Adrenal gland (tissue), 5 donors: ENCODE data around the gene PPP2R1B.

Experiments
- POLR2A ChIP-seq, 2 donors: fragments of 450-650 bp; IDR thresholded peaks; one replicate each; pipeline ENCODE4 v1.6.1; 2017; ENCODE audit warnings: antibody characterized with exemption in 2 of 2, mild to moderate bottlenecking in 2 of 2, moderate library complexity in 1 of 2
- TF ChIP-seq, protein P1 (sequence below), 6 experiments: fragments of 450-650 bp in 4 of 6; fragments of 200-600 bp in 2 of 6; sonication (generic) in 1 of 6; IDR thresholded peaks; 1 replicate in 5 of 6; 2 replicates in 1 of 6; pipeline versions ENCODE4 v1.5.1 to v1.8.0; 2016 to 2021; ENCODE audit warnings: antibody characterized with exemption in 6 of 6, mild to moderate bottlenecking in 2 of 6, moderate library complexity in 1 of 6
- donor health status: DM: no; HTN: no; CAD: no.

DNA sequence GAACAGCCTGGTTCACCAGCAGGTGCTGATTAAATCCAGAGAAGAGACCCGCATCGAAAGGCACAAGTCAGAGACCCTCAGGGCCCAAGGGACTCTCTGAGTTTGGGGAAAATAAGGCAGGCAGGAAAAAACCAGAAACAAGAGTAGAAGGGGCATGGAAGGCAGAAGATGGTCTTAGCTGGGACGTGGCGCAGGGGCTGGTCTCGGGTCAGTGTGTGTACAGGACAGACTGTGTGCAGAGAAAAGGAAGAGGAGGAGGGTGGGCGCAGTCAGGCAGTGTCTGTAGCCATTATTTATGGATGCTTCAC lies 31.3 kb downstream of the PPP2R1B start:
- TF ChIP-seq, protein P1, sequence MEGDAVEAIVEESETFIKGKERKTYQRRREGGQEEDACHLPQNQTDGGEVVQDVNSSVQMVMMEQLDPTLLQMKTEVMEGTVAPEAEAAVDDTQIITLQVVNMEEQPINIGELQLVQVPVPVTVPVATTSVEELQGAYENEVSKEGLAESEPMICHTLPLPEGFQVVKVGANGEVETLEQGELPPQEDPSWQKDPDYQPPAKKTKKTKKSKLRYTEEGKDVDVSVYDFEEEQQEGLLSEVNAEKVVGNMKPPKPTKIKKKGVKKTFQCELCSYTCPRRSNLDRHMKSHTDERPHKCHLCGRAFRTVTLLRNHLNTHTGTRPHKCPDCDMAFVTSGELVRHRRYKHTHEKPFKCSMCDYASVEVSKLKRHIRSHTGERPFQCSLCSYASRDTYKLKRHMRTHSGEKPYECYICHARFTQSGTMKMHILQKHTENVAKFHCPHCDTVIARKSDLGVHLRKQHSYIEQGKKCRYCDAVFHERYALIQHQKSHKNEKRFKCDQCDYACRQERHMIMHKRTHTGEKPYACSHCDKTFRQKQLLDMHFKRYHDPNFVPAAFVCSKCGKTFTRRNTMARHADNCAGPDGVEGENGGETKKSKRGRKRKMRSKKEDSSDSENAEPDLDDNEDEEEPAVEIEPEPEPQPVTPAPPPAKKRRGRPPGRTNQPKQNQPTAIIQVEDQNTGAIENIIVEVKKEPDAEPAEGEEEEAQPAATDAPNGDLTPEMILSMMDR (IDR thresholded peaks at IDR 0.05), result no peak
- TF ChIP-seq POLR2A (IDR thresholded peaks at IDR 0.05), result peak in 1 of 2 donors; percentile 32
